SH-SY5Y (cell line): ENCODE data around the gene RNF112.

Experiments used
- GATA2 ChIP-seq: IDR thresholded peaks from 2 replicates; pipeline ENCODE4 v1.6.1; 2011; ENCODE audit warnings: mild to moderate bottlenecking, low read depth, low read length
- GATA3 ChIP-seq: IDR thresholded peaks from 2 replicates; pipeline ENCODE4 v1.6.1; 2011; ENCODE audit warnings: low read depth, mild to moderate bottlenecking, low read length, moderate library complexity

Gene RNF112

DNA sequence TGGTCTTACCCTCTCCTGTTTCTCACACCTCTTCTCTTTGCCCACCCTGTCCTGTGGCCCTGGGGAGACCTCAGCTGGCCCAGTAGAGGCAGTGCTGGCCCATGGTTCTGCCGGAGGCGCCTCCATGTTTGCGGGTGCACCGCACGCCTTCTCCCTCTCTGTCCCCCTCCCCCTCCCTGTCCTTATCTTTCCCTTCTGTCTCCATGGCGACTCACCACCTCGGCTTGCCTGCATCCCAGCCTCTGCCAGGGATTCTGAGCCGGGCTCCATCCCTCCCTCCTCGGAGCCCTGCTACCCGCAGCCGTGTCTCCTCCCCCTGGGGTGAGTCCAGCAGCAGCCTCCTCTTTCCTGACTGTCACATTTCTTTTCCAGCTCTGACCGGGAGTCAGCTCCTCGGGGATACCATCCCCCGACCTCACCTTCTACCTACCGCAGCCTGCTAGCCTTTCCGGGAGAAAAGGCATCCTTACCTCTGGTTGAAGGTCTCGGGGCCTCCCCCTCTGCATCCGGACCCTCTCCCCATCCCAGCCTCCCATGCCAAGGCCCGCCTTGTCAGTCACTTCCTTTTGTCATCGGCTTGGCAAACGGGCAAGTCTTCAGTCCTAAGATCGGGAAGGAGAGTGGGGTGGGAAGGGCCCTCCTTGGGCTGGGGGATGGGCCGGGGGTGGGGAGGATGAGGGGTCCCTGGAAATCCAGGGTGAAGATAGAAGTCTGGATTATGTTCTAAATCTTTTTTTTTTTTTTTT lies at the start of gene RNF112:
RNF112 (plus strand) TSS at position 358 of the 746 bp plus-strand sequence; CDS start at position 535, 177 bp downstream.
- TF ChIP-seq GATA3 (no peak), GATA2 (peak; percentile 96)

GRCh38 chr17:19361326-19361725 lies 49.7 kb upstream of the RNF112 start:
- no peak for TF ChIP-seq GATA3
- TF ChIP-seq GATA2 = no peak

DNA sequence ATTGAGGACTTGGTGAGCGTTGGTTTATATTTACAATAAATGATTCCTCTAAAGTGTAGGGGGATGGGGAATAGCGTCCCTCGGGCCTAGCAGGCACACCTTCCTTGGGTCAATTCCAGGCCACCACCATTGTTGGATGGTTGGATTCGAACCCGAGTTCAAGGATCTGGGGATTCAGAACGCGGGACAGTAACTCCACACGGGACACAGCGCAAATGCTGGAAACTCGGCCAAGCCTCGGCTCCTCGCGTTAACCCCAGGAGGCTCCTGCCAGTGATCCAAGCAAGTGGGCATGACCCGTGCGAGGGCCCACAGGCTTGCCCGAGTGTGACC lies 49.1 kb upstream of the RNF112 start:
- TF ChIP-seq GATA2 = no peak

GRCh38 chr17:19362277-19363113 lies 48.5 kb upstream of the RNF112 start, which contains the start of gene B9D1:
Gene B9D1, minus strand, starts transcription at chr17:19362723. Its CDS starts 154 bp downstream, at chr17:19362569.
- no peak for TF ChIP-seq GATA2
- no peak for TF ChIP-seq GATA3

DNA sequence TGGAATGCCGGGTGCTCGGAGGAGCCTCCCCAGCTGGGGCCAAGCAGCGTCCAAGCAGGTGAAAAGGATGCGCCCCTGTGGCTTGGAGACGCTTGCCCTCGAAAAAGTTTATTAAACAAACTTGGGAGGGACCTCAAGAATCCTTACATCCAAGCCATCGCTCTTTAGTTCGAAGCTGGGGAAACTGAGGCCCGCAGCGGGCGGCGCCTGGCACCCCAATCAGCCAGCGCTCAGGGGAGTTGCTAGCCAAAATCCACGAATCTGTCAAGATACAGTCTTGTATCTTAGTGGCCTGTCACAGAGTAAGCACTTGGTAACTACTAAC lies 48.0 kb upstream of the RNF112 start:
- TF ChIP-seq GATA3 (no peak), GATA2 (no peak)

GRCh38 chr17:19363460-19364035 lies 47.5 kb upstream of the RNF112 start:
- no peak for TF ChIP-seq GATA2
- no peak for TF ChIP-seq GATA3

GRCh38 chr17:19364699-19365498 lies 46.1 kb upstream of the RNF112 start:
- TF ChIP-seq GATA3 (no peak), GATA2 (no peak)

DNA sequence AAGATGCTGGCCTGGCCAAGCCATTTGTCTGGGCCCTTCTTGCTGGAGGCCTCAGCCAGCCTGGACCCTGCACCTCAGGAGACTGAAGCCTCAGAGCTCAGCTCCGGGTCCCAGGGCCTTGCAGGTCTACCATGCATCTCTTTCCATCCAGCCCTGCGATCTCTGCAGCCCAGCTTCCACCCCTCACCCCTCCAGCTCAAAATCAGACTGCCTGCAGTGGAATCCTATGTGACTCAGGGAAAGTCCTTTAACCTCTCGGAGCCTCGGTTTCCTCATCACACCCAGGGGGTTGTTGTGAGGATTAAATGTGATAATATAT lies 45.6 kb upstream of the RNF112 start:
- no peak for TF ChIP-seq GATA3
- TF ChIP-seq GATA2 = no peak

GRCh38 chr17:19365833-19366636 lies 45.0 kb upstream of the RNF112 start:
- TF ChIP-seq GATA3 (no peak), GATA2 (no peak)

DNA sequence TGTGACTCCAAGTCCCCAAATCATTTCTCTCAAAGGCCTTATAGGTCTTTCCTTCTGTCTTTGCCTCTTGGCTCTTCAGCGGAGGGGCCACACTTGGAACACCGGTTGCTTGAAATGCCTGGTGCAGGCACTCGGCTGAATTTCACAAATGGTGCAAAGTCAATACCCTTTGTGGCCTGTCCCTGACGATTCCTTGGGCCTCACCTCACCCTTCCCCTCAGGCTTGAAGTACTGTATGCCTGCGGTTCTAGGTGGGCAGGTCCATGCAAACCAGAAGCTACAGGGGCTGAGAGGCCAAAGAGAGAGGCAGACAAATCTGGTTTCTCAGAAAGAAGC lies 44.4 kb upstream of the RNF112 start:
- TF ChIP-seq GATA3 (no peak), GATA2 (no peak)

DNA sequence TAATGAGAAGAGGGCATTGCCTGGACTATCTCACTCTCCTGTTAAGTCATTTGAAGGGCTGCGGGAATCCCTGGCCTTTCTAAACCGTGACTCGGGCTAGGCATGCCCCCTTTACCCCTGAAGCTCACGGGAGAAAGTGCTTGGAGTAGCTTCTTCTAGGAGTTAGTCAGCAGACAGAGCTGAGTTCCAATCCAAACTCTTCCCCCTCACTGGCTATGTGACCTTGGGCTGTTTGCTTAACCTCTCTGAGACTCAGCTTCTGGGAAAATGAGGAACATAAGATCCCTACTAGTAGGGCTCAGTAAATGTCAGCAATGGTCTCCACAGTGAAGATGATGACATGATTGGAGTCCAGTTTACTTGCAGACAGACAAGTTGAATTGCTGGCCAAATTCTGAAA lies 42.8 kb upstream of the RNF112 start:
- no peak for TF ChIP-seq GATA2
- TF ChIP-seq GATA3 = no peak

- TF ChIP-seq GATA3 (no peak), GATA2 (no peak)
Observed at GRCh38 chr17:19369107-19369778, 41.8 kb upstream of the RNF112 start.
